ENCODE results near the gene KRT84. TPM values are rescaled to one million over a fixed set of nuclear protein-coding genes. Genes with fewer than 3 reads are reported as not detected.

KRT84 gene, protein sequence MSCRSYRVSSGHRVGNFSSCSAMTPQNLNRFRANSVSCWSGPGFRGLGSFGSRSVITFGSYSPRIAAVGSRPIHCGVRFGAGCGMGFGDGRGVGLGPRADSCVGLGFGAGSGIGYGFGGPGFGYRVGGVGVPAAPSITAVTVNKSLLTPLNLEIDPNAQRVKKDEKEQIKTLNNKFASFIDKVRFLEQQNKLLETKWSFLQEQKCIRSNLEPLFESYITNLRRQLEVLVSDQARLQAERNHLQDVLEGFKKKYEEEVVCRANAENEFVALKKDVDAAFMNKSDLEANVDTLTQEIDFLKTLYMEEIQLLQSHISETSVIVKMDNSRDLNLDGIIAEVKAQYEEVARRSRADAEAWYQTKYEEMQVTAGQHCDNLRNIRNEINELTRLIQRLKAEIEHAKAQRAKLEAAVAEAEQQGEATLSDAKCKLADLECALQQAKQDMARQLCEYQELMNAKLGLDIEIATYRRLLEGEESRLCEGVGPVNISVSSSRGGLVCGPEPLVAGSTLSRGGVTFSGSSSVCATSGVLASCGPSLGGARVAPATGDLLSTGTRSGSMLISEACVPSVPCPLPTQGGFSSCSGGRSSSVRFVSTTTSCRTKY
- not detected in 2 replicates for total RNA-seq (2014; rRNA removed; shearing (Covaris generic))

DNA sequence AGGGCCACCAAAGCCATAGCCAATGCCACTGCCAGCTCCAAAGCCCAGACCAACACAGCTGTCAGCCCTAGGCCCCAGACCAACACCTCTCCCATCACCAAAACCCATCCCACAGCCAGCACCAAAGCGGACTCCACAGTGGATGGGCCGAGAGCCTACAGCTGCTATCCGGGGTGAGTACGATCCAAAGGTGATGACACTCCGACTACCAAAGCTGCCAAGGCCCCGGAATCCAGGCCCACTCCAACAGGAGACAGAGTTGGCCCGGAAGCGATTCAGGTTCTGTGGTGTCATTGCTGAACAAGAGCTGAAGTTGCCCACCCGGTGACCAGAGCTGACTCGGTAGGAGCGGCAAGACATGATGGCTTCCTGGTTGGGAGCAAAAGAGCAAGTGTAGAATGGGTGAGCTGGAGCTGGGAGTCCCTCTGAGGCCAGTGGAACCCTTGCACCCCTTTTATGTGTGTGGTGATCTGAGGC, at the start of gene KRT84:
Gene KRT84 (minus strand): TSS at position 427 of the 477 bp plus-strand sequence. CDS start 67 bp downstream, at position 360.

DNA sequence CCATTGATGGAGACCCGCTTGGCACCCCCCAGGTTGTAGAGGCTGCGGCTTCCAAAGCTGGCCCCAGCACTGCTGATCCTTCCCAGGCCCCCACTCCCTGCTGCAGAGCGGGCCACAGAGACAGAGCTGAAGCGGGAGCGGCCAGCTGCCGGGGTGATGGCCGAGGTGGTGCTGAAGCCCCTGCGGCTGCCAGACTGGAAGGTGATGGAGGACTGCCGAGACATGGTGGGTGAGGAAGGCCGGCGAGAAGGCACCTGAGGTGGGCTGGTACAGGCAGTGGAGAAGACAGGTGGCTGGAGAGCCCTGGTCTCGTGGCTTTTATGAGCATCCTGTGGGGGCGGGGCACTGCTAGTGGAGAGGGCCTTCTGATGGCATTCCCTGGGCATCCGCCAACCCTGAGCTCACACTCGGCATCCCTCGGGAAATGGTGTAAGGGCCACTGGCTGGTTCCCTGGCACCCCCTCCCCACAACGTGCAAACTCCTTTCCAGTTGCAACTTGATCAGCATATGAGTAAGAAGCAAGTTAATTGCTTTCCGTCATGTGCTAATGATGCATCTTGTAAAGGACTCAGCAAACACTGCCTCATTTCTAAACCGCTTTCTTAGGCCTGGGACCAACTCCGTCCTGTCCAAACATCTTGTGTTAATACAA, 48.8 kb upstream of the KRT84 start, which contains the start of gene KRT75:
Gene KRT75 (minus strand): TSS at position 291 of the 653 bp plus-strand sequence. CDS start 67 bp downstream, at position 224.

DNA sequence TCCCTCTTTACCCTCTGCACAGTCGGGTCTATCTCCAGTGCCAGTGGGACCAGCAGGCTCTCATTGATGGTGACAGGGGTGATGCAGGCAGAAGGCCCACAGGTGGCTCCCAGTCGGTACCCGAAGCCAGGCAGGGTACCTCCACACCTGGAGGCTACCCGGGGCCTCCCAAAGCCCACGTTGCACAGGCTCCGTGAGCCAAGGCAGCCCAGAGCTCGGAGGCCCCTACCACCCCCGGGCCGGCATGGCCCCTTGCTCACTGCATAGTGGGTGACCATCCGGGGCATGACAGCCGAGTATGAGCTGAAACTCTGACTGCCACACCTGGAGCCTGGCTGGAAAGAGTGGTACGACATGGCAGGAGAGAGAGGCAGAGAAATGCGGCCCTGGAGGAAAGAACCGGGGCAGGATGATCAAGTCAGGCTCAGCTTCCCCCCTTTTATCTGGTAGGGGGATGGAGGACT, 20.5 kb upstream of the KRT84 start, which contains the start of gene KRT82:
Gene KRT82 (minus strand): TSS at position 414 of the 464 bp plus-strand sequence. CDS start 58 bp downstream, at position 356.

DNA sequence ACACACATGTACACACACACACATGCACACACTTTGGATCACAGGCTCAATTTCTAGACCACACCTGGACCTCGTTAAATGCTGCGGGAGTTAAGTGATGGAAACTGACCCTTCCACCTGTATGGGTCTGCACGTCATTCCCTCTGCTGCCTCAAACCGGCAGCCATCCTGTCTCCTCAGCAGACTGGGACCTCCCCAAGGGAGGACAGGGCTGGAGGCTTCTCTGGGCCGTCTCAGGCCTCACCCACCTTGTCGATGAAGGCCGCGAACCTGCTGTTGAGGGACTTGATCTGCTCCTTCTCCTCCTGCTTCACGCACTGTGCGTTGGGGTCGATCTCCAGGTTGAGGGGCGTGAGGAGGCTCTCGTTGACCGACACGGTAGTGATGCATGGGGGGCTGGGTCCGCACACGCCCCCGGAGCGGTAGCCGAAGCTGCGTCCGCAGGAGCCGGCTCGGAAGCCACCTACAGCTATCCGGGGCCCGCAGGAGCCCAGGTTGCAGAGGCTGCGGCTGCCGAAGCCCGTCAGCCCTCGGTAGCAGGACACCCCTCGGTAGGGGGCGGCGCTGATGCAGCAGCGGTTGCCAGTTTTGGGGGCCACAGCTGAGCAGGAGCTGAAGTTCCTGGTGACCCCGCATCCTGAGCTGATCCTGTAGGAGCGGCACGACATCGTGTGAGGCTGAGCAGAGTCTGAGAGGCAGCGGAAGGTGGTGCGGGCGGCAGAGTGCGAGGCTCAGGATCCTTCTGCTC, 18.5 kb downstream of the KRT84 start, which contains the start of gene KRT85:
Gene KRT85 (minus strand): TSS at position 744 of the 748 bp plus-strand sequence. CDS start 76 bp downstream, at position 668.

Other genes with a start within 250 kb of the KRT84 start
- gene KRT80, start 193.6 kb downstream of the KRT84 start, total RNA-seq (2014; rRNA removed; shearing (Covaris generic)) = 40.8 and 49.9 TPM in 2 replicates
- gene KRT7, start 152.4 kb downstream of the KRT84 start, total RNA-seq (2014; rRNA removed; shearing (Covaris generic)) = 31.9 and 37.9 TPM in 2 replicates
- 3.0 and 4.7 TPM in 2 replicates for gene KRT86, start 111.0 kb downstream of the KRT84 start, total RNA-seq (2014; rRNA removed; shearing (Covaris generic))
- 129 and 158 TPM in 2 replicates for gene KRT81, start 94.1 kb downstream of the KRT84 start, total RNA-seq (2014; rRNA removed; shearing (Covaris generic))
- 0.08 and 0.19 TPM in 2 replicates for gene KRT83, start 64.3 kb downstream of the KRT84 start, total RNA-seq (2014; rRNA removed; shearing (Covaris generic))
- gene KRT85, start 18.2 kb downstream of the KRT84 start, total RNA-seq (2014; rRNA removed; shearing (Covaris generic)) = not detected in 2 replicates
- not detected in 2 replicates for gene KRT82, start 20.7 kb upstream of the KRT84 start, total RNA-seq (2014; rRNA removed; shearing (Covaris generic))
- 0.19 TPM in 1 of 2 replicates, not detected in the other for gene KRT75, start 48.7 kb upstream of the KRT84 start, total RNA-seq (2014; rRNA removed; shearing (Covaris generic))
- 1.2 and 2.0 TPM in 2 replicates for gene KRT6B, start 66.5 kb upstream of the KRT84 start, total RNA-seq (2014; rRNA removed; shearing (Covaris generic))
- not detected in 2 replicates for gene KRT6C, start 88.2 kb upstream of the KRT84 start, total RNA-seq (2014; rRNA removed; shearing (Covaris generic))
- 0.08 TPM in 1 of 2 replicates, not detected in the other for gene KRT6A, start 107.6 kb upstream of the KRT84 start, total RNA-seq (2014; rRNA removed; shearing (Covaris generic))
- not detected in 2 replicates for gene KRT5, start 134.7 kb upstream of the KRT84 start, total RNA-seq (2014; rRNA removed; shearing (Covaris generic))
- gene KRT71, start 167.5 kb upstream of the KRT84 start, total RNA-seq (2014; rRNA removed; shearing (Covaris generic)) = not detected in 2 replicates
- not detected in 2 replicates for gene KRT74, start 188.2 kb upstream of the KRT84 start, total RNA-seq (2014; rRNA removed; shearing (Covaris generic))
- not detected in 2 replicates for gene KRT72, start 215.8 kb upstream of the KRT84 start, total RNA-seq (2014; rRNA removed; shearing (Covaris generic))
- gene KRT73, start 232.9 kb upstream of the KRT84 start, total RNA-seq (2014; rRNA removed; shearing (Covaris generic)) = not detected in 2 replicates